HG03439 (cell line): Measurements from ENCODE around the gene POLRMT.
"Not testable (repeated sequence)": the region's sequence is repeated elsewhere in the genome, so short reads cannot be mapped to it uniquely, and the experiment has no call there.

Source experiments
- ATAC-seq: cut with Tn5 transposase; IDR thresholded peaks from one replicate; pipeline ENCODE4 v1.9.1; 2021; ENCODE audit warnings: mild to moderate bottlenecking, moderate library complexity; ENCODE audit not compliant: unreplicated experiment

The POLRMT gene

DNA sequence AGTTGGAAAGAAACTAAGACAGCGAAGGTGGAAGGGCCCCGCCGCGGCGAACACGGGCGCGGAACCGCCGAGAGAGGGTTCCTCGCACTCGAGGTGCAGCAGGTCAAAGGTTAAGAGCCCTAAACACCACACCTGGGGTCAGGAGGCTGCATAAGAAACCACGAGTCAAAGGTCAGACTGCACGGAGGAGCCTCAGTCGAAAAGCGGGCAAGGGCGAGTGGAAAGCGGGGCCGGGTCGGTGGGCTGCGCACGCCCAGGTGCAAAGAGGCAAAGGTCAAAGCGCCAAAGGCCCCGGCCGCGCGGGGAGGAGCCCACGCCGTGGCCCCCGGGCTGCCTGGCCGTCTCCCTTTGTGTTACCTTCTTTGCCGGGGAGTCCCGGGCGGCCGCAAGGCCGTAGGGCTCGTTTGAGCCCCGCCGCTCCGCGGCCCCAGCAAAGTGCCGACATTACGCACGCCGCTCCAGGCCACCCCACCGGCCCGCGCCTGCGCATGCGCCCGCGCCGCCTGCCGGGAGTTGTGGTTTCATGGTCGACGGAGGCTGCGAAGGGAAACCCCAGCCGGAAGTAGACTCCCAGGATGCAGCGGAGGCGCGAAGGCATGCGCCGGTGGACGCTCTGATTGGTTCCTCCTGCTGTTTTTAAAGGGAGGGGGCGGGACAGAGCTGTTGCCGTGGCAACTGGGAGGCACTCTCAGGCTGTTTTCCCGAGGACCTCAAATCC, at the start of gene POLRMT:
Gene POLRMT, minus strand, starts transcription at position 470 of the 718 bp plus-strand sequence. Its CDS starts 25 bp downstream, at position 445.
- peak; percentile 74 for ATAC-seq

DNA sequence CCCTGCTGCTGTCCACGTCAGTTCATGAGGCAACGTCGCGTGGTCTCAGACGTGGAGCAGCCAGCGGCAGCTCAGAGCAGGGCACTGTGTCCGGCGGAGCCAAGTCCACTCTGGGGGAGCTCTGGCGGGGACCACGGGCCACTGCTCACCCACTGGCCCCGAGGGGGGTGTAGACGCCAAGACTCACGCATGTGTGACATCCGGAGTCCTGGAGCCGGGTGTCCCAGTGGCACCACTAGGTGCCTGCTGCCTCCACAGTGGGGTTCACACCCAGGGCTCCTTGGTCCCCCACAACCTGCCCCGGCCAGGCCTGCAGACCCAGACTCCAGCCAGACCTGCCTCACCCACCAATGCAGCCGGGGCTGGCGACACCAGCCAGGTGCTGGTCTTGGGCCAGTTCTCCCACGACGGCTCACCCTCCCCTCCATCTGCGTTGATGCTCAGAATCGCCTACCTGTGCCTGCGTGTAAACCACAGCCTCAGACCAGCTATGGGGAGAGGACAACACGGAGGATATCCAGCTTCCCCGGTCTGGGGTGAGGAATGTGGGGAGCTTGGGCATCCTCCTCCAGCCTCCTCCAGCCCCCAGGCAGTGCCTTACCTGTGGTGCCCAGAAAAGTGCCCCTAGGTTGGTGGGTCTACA, 49.5 kb upstream of the POLRMT start:
- ATAC-seq, result no peak

DNA sequence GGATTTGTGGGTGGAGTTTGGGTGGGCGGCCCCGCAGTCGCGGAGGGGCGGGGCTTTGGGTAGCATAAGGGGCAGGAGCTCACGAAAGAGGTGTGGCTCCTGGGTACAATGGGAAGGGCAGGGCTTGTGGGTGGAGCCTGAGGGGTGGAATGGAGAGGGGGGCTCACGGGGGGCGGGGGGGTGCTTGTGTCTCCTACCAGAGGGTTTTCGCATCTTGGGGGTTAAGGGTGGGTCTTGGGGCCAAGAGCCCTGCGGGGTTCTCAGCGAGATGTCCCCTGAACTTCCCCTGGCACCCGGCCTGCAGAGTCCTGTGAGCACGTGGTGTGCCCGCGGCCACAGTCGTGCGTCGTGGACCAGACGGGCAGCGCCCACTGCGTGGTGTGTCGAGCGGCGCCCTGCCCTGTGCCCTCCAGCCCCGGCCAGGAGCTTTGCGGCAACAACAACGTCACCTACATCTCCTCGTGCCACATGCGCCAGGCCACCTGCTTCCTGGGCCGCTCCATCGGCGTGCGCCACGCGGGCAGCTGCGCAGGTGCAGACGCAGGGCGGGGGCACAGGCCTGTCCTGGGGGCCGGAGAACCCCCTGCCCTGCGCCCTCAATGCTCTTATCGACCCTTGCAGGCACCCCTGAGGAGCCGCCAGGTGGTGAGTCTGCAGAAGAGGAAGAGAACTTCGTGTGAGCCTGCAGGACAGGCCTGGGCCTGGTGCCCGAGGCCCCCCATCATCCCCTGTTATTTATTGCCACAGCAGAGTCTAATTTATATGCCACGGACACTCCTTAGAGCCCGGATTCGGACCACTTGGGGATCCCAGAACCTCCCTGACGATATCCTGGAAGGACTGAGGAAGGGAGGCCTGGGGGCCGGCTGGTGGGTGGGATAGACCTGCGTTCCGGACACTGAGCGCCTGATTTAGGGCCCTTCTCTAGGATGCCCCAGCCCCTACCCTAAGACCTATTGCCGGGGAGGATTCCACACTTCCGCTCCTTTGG, 48.0 kb upstream of the POLRMT start:
- ATAC-seq, result no peak

DNA sequence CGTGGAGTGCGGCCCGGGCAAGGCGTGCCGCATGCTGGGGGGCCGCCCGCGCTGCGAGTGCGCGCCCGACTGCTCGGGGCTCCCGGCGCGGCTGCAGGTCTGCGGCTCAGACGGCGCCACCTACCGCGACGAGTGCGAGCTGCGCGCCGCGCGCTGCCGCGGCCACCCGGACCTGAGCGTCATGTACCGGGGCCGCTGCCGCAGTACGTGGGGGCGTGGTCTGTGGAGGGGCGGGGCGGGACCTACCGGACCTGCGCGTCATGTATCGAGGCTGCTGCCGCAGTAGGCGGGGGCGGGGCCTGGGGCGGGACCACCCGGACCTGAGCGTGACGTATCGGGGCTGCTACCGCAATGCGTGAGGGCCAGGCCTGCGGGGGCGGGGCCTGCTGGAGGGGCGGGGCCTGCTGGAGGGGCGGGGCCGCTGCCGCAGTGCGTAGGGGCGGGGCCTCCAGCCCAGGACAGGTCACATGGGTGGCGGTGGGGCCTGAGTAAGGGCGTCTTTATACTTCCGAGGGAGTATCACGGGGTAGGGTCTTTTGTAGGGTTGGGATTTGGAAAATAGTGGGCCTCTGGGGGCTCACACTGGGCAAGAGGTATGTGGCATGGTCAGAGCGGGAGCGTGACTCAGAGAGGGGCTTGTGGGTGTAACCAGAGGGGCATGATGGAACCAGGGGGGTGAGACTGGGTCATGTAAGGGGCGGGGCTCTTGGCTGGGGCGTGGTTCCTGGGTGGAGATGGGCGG, 47.1 kb upstream of the POLRMT start:
- peak; percentile 71 for ATAC-seq

DNA sequence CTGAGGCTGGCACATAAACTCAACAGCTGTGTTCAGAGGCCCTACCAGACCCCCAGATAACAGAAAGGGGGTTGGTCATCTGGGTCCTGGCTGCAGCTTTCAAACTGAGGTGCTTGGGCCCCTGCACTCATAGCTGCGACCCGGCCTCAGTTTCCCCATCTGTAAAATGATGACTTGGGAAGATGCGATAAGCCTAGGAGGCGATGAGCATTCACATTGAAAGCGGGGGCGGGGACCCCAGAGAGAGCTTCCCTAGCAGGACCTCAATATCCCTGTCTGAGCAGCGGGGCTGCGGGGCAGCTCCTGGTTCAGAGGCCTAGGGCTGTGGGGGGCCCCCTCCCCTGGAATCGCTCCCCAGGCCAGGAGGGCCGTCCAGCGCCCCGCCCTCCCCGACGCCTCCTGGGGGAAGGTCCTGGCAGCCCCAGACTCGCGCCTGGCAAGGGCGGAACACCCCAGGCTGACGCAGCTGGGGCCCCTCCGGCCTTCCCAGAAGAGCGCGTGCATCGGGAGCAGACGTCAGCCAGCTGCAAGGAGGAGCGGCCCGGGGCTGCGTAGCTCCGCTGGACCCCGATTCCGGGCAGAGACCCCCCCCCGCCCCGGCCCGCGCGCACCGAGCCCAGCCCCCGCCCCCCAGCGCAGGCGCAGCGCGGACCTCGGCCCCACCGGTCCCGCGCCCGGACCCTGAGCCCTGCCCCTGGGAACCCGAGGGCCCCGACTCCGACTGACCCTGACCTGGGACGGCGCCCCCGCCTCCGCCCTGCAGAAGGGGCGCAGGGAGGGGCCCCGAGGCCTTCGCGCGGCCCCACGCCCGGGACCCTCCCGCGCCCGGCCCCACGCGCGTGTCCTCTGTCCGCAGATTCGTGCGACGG, 46.3 kb upstream of the POLRMT start:
- no peak for ATAC-seq

DNA sequence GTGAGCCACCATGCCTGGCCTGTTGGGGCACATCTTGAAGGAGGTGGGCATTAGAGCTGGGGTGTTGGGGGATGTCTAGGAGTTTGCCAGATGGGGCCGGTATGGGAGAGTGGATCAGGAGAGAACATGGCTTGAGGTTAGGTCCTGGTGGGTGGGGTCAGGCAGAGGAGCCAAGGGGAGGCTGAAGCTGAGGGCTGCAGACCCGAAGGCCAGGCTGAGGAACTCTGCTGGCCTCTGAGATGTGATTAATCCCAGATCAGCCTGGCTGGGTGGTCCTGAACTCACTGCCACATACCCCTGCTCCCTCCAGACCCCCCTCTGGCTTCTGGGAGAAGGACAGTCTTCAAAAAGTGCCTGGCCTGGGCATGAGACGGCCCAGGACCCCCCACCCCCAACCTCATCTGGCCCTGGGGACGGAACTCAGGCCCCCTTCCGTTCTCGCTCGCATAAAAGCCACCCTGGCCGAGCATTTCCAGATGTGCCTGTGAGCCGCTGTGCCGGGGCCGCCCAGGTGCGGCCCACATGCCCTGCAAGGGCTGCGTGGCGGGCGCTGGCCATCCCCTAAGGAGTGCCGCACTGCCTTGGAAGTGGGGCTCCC, 45.6 kb upstream of the POLRMT start:
- no peak for ATAC-seq

DNA sequence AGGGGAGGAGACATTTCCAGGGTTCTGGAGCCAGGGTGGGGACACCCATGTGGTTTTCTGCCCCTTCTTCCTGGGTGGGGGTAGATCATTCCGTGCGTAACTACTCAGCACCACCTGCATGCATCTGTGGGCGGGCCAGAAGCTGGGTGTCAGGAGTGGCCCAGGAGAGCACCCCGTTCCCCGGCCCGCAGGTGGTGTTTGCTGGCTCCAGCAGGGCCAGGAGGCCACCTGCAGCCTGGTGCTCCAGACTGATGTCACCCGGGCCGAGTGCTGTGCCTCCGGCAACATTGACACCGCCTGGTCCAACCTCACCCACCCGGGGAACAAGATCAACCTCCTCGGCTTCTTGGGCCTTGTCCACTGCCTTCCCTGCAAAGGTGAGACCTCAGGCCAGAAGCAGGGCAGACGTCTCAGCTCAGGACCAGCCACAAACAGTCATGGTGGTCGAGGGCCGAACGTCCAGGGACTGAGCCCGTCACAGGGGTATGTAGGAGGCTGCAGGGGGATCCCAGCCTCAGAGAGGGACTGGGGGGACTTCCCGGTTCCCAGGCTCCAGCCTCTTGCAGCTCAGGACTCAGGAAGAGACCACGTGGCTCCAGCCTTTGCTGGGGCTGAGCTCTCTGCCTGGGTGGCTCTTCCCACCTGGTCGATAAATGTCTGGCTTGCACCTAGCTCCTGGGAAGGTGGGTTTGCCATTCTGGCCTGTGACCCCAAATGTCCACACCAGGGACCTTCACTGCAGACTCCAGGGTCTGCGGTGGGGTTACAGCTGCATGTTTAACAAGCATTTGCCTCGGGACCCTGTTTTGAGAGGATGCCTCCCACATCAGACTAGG, 44.5 kb upstream of the POLRMT start:
- no peak for ATAC-seq

DNA sequence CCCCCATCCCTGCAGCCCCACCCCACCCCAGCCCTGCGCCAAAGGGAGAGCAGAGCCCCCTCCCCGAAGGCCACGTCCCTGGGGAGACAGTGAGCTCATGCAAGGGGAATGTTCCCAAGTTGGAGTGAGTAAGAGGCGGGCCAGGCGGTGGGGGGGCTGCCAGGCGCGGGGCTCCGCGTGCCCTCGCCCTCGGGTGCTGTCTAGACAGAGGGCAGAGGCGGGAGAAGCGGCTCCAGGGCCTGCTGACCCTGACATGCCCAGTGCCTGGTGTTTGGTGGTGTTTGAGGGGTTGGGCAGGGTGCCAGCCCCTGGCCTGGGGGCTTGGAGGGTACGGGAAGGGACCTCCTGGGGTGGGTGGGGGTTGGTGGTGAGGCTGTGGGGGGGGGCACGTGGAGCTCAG, 43.9 kb upstream of the POLRMT start:
- no peak for ATAC-seq

DNA sequence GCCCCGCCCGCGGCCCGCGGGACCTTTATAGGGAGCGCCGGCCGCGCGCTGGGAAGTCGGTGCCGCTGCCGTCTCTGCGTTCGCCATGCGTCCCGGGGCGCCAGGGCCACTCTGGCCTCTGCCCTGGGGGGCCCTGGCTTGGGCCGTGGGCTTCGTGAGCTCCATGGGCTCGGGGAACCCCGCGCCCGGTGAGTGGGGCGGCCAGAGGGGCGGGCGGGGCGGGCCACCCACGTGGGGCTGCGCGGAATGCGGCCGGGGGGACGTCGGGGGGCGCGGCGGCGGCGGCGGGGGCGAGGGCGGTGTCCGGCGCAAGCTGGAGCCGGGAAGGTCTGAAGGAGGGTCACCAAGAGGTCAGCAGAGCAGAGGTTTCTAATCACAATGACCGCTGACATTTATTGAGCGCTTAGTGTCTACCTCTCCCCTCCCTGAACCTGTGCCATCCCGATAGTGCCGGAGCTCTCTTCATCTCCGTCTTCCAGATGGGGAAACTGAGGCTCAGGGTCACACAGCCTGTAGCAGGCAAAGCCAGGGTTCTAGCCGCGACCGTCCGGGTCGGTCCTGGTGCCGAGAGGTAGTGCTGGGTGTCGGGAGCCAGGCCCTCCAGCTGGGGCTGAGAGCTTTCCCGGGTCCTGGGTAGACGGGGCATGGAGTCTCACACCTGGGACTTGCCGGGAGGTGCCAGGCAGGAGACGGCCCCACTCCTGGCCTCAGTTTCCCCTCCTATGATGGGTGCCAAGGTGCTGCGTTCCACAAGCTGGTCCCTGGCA, 43.2 kb upstream of the POLRMT start, which contains the start of gene FSTL3:
Gene FSTL3, plus strand, starts transcription at position 54 of the 767 bp plus-strand sequence. Its CDS starts 32 bp downstream, at position 86.
- ATAC-seq, result no peak

DNA sequence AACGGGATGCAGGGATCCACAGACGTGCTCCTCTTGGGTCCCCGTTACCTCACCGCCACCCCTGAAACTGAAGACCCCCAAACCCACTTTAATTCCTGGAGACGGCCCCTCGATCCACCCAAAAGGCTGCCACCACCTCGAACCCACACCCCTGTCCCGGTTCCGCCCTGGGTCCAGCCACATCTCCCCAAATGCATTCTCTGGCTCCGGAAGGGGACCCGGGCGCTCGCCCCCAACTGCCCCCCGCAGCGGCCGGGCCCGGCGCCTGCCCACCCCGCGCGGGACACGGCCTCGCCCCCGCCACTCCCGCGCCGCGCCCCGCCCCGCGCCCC, 42.6 kb upstream of the POLRMT start:
- ATAC-seq, result no peak

DNA sequence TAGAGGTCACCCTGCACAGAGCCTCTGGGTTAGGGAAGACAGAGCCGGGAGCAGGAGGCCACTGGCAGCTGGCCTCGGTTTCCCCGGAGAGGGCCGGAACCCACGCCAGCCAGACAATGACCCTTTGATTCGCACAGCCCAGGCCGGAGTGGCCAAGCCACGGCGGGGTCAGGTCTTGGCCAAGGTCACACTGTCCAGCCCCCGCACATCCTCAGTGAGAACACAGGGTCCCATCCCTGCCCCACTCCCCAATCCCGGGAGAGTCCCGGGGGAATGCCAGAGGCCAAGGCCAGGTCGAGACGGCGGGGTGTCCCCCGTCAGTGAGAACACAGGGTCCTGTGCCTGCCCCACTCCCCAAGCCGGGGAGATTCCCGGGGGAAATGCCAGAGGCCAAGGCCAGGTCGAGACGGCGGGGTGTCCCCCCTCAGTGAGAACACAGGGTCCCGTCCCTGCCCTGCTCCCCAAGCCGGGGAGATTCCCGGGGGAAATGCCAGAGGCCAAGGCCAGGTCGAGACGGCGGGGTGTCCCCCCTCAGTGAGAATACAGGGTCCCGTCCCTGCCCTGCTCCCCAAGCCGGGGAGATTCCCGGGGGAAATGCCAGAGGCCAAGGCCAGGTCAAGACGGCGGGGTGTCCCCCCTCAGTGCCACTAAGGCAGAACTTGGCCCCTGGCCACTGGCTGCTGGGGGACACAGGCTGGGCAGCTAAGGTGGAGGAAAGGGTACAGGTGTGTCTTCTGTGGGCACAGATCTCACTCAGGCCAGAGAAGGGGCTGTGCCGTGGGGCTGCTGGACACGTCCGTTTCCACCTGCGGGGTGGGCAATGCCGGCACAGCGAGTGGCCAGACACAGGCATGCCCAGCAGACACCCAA, 41.2 kb upstream of the POLRMT start:
- ATAC-seq, result no peak

DNA sequence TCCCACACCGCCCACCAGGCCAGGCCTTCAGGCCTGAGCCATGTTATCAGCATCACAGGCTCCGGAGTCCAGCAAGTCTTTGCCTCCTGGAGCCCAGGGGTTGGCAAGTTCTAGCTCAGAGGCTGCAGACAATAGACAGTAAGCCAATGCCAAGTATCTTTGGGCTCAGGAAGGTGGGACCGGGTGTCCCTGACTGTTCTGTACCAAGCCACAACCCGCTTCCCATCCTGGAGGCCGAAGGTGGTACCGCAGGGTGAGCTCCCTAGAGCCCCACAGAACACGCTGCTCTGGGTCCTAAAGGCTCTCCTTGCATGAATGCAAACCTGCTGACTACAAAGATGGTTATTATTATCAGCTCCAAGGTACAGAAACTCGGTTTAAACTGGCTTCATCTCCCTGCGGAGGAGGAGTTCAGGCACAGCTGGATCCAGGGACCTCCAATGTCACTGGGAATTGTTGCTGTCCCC, 37.3 kb upstream of the POLRMT start:
- no peak for ATAC-seq

DNA sequence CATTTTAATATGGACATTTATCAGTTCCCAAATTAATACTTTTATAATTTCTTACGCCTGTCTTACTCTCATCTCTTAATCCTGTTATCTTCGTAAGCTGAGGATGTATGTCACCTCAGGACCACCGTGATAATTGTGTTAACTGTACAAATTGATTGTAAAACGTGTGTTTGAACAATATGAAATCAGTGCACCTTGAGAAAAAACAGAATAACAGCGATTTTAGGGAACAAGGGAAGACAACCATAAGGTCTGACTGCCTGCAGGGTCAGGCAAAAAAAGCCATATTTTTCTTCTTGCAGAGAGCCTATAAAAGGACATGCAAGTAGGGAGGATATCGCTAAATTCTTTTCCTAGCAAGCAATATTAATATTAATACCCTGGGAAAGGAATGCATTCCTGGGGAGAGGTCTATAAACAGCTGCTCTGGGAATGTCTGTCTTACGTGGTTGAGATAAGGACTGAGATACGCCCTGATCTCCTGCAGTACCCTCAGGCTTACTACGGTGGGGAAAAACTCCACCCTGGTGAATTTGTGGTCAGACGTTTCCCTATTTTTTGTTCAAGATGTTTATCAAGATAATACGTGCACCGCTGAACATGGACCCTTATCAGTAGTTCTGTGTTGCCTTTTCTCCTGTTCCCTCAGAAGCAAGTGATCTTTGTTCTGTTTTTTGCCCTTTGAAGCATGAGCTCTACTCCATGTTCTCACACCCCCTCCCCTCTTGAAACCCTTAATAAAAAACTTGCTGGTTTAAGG, 35.5 kb upstream of the POLRMT start:
- not testable (repeated sequence) for ATAC-seq

DNA sequence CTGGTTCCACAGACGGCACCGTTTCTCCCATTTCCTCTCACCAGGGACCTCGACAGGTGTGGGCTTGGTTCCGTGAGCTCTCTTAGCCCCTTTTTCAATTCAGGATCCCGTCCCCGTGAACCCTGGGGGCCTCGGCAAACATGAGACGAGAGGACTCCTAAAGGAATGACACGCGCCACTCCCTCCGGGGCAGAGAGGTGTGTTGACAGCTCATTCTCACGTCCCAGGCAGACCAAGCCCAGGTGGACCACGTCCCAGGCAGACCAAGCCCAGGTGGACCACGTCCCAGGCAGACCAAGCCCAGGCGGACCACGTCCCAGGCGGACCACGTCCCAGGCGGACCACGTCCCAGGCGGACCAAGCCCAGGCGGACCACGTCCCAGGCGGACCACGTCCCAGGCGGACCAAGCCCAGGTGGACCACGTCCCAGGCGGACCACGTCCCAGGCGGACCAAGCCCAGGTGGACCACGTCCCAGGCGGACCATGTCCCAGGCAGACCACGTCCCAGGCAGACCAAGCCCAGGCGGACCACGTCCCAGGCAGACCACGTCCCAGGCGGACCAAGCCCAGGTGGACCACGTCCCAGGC, 33.7 kb upstream of the POLRMT start:
- ATAC-seq, result not testable (repeated sequence)

DNA sequence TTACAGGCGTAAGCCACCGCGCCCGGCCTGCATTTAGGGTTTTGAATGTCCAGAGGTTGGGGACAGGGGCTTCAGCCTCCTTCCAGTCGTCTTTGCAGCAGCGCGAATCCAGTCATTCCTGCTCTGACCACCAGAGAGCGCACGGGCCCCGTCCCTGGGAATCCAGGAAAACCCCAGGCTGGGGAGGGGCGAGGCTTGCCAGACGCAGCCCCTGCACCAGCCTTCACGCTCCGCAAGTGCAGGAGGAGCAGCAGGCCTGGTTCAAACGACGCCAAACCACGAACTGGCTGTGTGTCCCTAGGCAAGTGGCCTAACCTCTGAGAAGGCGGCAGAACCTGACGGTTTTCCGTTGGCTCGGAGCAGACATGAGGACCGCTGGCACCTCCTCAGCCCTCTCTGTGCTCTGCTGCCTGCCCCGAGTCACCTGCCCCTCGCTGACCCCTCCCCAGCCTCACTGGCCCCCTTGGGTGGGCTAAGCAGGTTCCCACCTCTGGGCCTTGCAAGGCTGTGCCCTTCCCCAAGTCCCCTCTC, 31.6 kb upstream of the POLRMT start:
- ATAC-seq, result no peak
